ENCODE data around the gene FFAR4. TPM values are rescaled to one million over a fixed set of nuclear protein-coding genes. Genes with fewer than 3 reads are reported as not detected.

The FFAR4 gene
- total and polyA plus RNA-seq, 4 donors = 0.06 to 4.7 (median 1.4) TPM

- ATAC-seq (ENCODE audit: insufficient read depth, low FRiP score) = no peak
- Histone ChIP-seq H3K4me3 (no peak overlapping the region), H3K9me3 (ENCODE audit: control insufficient read depth in 4 of 4, insufficient read depth in 3 of 4, low read length in 3 of 4) (no peaks in the 10 kb centered on the region), H3K27ac (ENCODE audit: low read depth in 1 of 2, low read length in 1 of 2) (no peak overlapping the region), H3K27me3 (ENCODE audit: control insufficient read depth in 3 of 3, insufficient read depth in 3 of 3, low read length in 2 of 3) (peaks cover 0 to 10% (median 2%) of the 10 kb centered on the region in 3 donors), H3K36me3 (ENCODE audit: control insufficient read depth in 4 of 4, insufficient read depth in 4 of 4, low read length in 4 of 4) (no peaks in the 10 kb centered on the region), H3K4me1 (ENCODE audit: control insufficient read depth in 5 of 5, insufficient read depth in 5 of 5, low read length in 5 of 5) (no peaks in the 10 kb centered on the region), H3K9ac (ENCODE audit: insufficient read depth in 1 of 2, low read length in 2 of 2) (no peak overlapping the region)
- WGBS, 2 donors = 22 to 59% methylated on average over 9 of the region's 9 CpGs
- DNase-seq = no peak
- no peak for TF ChIP-seq CTCF (IDR thresholded peaks at IDR 0.05; ENCODE audit: control extremely low read depth, extremely low read depth)
These were observed 49.2 kb downstream of the FFAR4 start for GRCh38 chr10:93615576-93616235.

- Histone ChIP-seq H3K27ac (ENCODE audit: low read depth in 1 of 2, low read length in 1 of 2) (no peak overlapping the region), H3K27me3 (ENCODE audit: control insufficient read depth in 3 of 3, insufficient read depth in 3 of 3, low read length in 2 of 3) (peaks cover 0 to 12% (median 2%) of the 10 kb centered on the region in 3 donors), H3K4me1 (ENCODE audit: control insufficient read depth in 5 of 5, insufficient read depth in 5 of 5, low read length in 5 of 5) (no peaks in the 10 kb centered on the region), H3K36me3 (ENCODE audit: control insufficient read depth in 4 of 4, insufficient read depth in 4 of 4, low read length in 4 of 4) (no peaks in the 10 kb centered on the region), H3K9ac (ENCODE audit: insufficient read depth in 1 of 2, low read length in 2 of 2) (no peak overlapping the region), H3K4me3 (no peak overlapping the region), H3K9me3 (ENCODE audit: control insufficient read depth in 4 of 4, insufficient read depth in 3 of 4, low read length in 3 of 4) (no peaks in the 10 kb centered on the region)
- WGBS, 2 donors = 76 to 80% methylated on average over 7 of the region's 7 CpGs
- no peak for TF ChIP-seq CTCF (IDR thresholded peaks at IDR 0.05; ENCODE audit: control extremely low read depth, extremely low read depth)
- ATAC-seq (ENCODE audit: insufficient read depth, low FRiP score) (no peak), DNase-seq (no peak)
These were observed 54.5 kb downstream of the FFAR4 start for GRCh38 chr10:93620925-93621324.

- no peak overlapping the region for H3K9ac ChIP-seq (ENCODE audit: insufficient read depth in 1 of 2, low read length in 2 of 2)
- H3K9me3 ChIP-seq (ENCODE audit: control insufficient read depth in 4 of 4, insufficient read depth in 3 of 4, low read length in 3 of 4) = no peaks in the 10 kb centered on the region
- WGBS, 2 donors = 84 to 91% methylated on average over 1 of the region's 1 CpG
- TF ChIP-seq CTCF (IDR thresholded peaks at IDR 0.05; ENCODE audit: control extremely low read depth, extremely low read depth) = no peak
- H3K36me3 ChIP-seq (ENCODE audit: control insufficient read depth in 4 of 4, insufficient read depth in 4 of 4, low read length in 4 of 4) = no peaks in the 10 kb centered on the region
- peaks cover 0 to 10% (median 0%) of the 10 kb centered on the region in 3 donors for H3K27me3 ChIP-seq (ENCODE audit: control insufficient read depth in 3 of 3, insufficient read depth in 3 of 3, low read length in 2 of 3)
- H3K4me1 ChIP-seq (ENCODE audit: control insufficient read depth in 5 of 5, insufficient read depth in 5 of 5, low read length in 5 of 5) = no peaks in the 10 kb centered on the region
- no peak overlapping the region for H3K4me3 ChIP-seq
- DNase-seq = no peak
- no peak for ATAC-seq (ENCODE audit: insufficient read depth, low FRiP score)
- H3K27ac ChIP-seq (ENCODE audit: low read depth in 1 of 2, low read length in 1 of 2) = no peak overlapping the region
These were observed 56.5 kb downstream of the FFAR4 start for GRCh38 chr10:93622942-93623341.

- H3K27me3 ChIP-seq (ENCODE audit: control insufficient read depth in 3 of 3, insufficient read depth in 3 of 3, low read length in 2 of 3) = no peaks in the 10 kb centered on the region
- no peak overlapping the region for H3K4me3 ChIP-seq
- H3K27ac ChIP-seq (ENCODE audit: low read depth in 1 of 2, low read length in 1 of 2) = no peak overlapping the region
- no peak overlapping the region for H3K9ac ChIP-seq (ENCODE audit: insufficient read depth in 1 of 2, low read length in 2 of 2)
- 88 to 91% methylated on average over 4 of the region's 4 CpGs for WGBS, 2 donors
- no peaks in the 10 kb centered on the region for H3K36me3 ChIP-seq (ENCODE audit: control insufficient read depth in 4 of 4, insufficient read depth in 4 of 4, low read length in 4 of 4)
- no peak for TF ChIP-seq CTCF (IDR thresholded peaks at IDR 0.05; ENCODE audit: control extremely low read depth, extremely low read depth)
- ATAC-seq (ENCODE audit: insufficient read depth, low FRiP score) = no peak
- H3K9me3 ChIP-seq (ENCODE audit: control insufficient read depth in 4 of 4, insufficient read depth in 3 of 4, low read length in 3 of 4) = peaks cover 0 to 2% (median 0%) of the 10 kb centered on the region in 4 donors
- no peaks in the 10 kb centered on the region for H3K4me1 ChIP-seq (ENCODE audit: control insufficient read depth in 5 of 5, insufficient read depth in 5 of 5, low read length in 5 of 5)
- DNase-seq = no peak
These were observed 62.4 kb downstream of the FFAR4 start for GRCh38 chr10:93628858-93629257.

All from lung (tissue), 12 donors.